Measurements from ENCODE around the gene FFAR3.

- TF ChIP-seq CTCF (tag by site-specific recombination; IDR thresholded peaks at IDR 0.05) (no peak), ZNF133 (tag by site-specific recombination; IDR thresholded peaks at IDR 0.05) (no peak), ZNF549 (tag by site-specific recombination; IDR thresholded peaks at IDR 0.05) (no peak), KLF16 (tag by site-specific recombination; IDR thresholded peaks at IDR 0.05) (no peak), KLF1 (tag by site-specific recombination; IDR thresholded peaks at IDR 0.05) (no peak), ZNF175 (tag by site-specific recombination; IDR thresholded peaks at IDR 0.05) (no peak), ELK4 (IDR thresholded peaks at IDR 0.05; ENCODE audit: borderline replicate concordance, low read depth, low read length) (no peak), INSM2 (tag by site-specific recombination; IDR thresholded peaks at IDR 0.05) (no peak), RBAK (tag by site-specific recombination; IDR thresholded peaks at IDR 0.05) (no peak), ZNF274 (IDR thresholded peaks at IDR 0.05; ENCODE audit: low read length) (no peak), ZNF274 (tag by site-specific recombination; IDR thresholded peaks at IDR 0.05; ENCODE audit: borderline replicate concordance) (no peak), YY1 (tag by site-specific recombination; IDR thresholded peaks at IDR 0.05) (no peak), MEIS1 (CRISPR knock-in tag; IDR thresholded peaks at IDR 0.05; ENCODE audit: borderline replicate concordance) (no peak), ZBTB1 (tag by site-specific recombination; IDR thresholded peaks at IDR 0.05) (no peak), ZNF24 (tag by site-specific recombination; IDR thresholded peaks at IDR 0.05) (no peak)
Observed at GRCh38 chr19:35314858-35315470, 43.3 kb upstream of the FFAR3 start.

Measured in HEK293 (cell line).